Lower leg skin (tissue), 4 donors: Measurements from ENCODE around the gene PPARGC1A. TPM values are rescaled to one million over a fixed set of nuclear protein-coding genes. Genes with fewer than 3 reads are reported as not detected.

Experiments
- DNase-seq, 2 donors: peaks; one replicate each; pipeline ENCODE4 v3.0.0-alpha.2; 2019; ENCODE audit warnings: low spot score in 2 of 2
- H3K4me3 ChIP-seq: fragments of 200-600 bp; sonication (generic); 2 replicates; pipeline ENCODE4 v1.5.1; 2017; ENCODE audit warnings: mild to moderate bottlenecking, low read depth; ENCODE audit not compliant: poor library complexity, severe bottlenecking
- CTCF ChIP-seq, 3 donors: fragments of 450-650 bp; IDR thresholded peaks; one replicate each; pipeline ENCODE4 v1.5.1; 2016; ENCODE audit warnings: antibody characterized with exemption in 3 of 3, mild to moderate bottlenecking in 3 of 3, moderate library complexity in 2 of 3
- POLR2A ChIP-seq, 2 donors: fragments of 450-650 bp; IDR thresholded peaks; one replicate each; pipeline ENCODE4 v1.6.1; 2016 to 2017; ENCODE audit warnings: antibody characterized with exemption in 2 of 2, mild to moderate bottlenecking in 1 of 2, moderate library complexity in 1 of 2
- WGBS, 2 donors: methylation state at CpG; one replicate each; pipeline ENCODE4 v1.1.5; 2018; 5-methylcytosine and 5-hydroxymethylcytosine counted together
- intact Hi-C: fragments of 100-400 bp; cut with DNase I; formaldehyde crosslinking; loops from one replicate; pipeline ENCODE4 v1.15.0; 2023; ENCODE audit warnings: low total_unique reads
- total RNA-seq, 4 donors: library from RNA; depleted of rRNA; stranded (reverse); fragments of >200 nt; gene quantifications; one replicate each; pipeline ENCODE4 v1.1.0, GENCODE V29; 2016

The PPARGC1A gene
- total RNA-seq, 4 donors from 2014 or later: 3.4 to 40.0 (median 14.1) TPM

DNA sequence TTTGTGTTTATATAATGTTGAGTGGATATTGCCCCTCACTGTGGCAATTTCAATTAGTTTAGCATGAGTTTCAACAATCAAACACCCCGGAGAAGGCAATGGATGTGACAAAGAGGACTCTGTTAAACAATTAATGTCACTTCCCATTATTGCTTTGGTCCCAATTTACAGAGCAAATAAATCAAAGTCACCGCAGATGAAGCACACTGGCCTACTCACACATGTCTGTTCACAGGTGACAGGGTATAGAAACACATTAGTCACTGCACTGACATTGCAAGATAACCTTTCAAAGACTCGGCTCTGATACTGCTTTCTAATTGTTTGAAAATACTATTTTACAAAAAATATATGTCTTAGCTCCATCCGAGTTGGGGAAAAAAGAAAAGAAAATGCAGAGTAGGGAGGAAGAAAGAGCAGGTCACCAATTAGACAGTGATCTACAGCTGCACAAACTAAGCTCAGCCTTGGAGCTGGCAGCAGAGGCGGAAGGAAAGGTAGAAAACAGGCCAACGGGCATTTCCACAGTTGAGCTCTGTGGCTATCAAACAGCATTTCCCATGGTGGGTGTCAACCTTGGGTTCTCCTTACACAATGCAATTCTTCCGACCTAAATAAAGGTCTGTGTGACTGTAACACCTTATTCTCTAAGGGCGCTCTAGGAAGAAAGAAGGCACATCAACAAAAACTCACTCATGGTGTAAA, 53.9 kb downstream of the PPARGC1A start:
- TF ChIP-seq CTCF (IDR thresholded peaks at IDR 0.05): no peak
- no peak for TF ChIP-seq POLR2A (IDR thresholded peaks at IDR 0.05)
- H3K4me3 ChIP-seq: no peak overlapping the region
- 74 to 77% methylated on average over 8 of the region's 8 CpGs for WGBS, 2 donors
- intact Hi-C loops: no loop called here
- DNase-seq: no peak

GRCh38 chr4:23828779-23829178, 61.1 kb downstream of the PPARGC1A start:
- TF ChIP-seq CTCF (IDR thresholded peaks at IDR 0.05): no peak
- no peak for TF ChIP-seq POLR2A (IDR thresholded peaks at IDR 0.05)
- WGBS, 2 donors: 82 to 86% methylated on average over 4 of the region's 4 CpGs
- intact Hi-C loops: no loop called here
- no peak for DNase-seq
- H3K4me3 ChIP-seq: no peak overlapping the region

DNA sequence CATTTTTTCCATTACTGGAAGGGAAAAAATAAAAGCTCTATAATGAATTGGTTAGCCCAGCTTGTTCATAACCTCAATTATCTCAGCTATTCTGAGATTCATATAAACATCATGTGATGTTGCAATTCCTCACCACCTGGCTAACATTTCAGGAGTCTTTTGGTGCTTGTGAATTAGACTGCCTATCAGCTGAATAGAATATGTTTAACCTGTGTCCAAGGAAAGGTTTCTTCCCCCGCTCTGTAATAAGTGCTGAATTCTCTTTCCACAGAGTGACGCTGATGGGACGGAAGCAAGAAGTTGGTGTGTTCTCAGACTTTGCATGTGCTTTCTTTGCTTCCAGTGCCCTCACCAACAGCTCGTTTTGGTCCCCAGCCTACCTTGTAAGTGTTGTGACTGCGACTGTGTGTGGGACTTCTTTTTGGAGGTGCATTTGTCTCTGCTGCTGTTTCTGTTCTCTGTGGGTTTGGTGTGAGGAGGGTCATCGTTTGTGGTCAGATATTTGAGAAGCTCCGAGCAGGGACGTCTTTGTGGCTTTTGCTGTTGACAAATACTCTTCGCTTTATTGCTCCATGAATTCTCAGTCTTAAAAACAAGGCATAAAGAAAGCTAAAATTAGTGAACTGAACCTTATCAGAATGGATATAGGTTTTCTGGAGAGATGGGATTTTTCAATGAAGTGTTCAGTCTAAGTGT, 61.7 kb downstream of the PPARGC1A start:
- no peak overlapping the region for H3K4me3 ChIP-seq
- WGBS, 2 donors: 79 to 84% methylated on average over 9 of the region's 9 CpGs
- DNase-seq: no peak
- TF ChIP-seq POLR2A (IDR thresholded peaks at IDR 0.05) (no peak), CTCF (IDR thresholded peaks at IDR 0.05) (no peak)
- intact Hi-C loops: no loop called here

GRCh38 chr4:23822181-23822580, 67.7 kb downstream of the PPARGC1A start:
- DNase-seq: no peak
- intact Hi-C loops: no loop called here
- 79 to 90% methylated on average over 1 of the region's 1 CpG for WGBS, 2 donors
- H3K4me3 ChIP-seq: no peak overlapping the region
- TF ChIP-seq POLR2A (IDR thresholded peaks at IDR 0.05) (no peak), CTCF (IDR thresholded peaks at IDR 0.05) (no peak)

DNA sequence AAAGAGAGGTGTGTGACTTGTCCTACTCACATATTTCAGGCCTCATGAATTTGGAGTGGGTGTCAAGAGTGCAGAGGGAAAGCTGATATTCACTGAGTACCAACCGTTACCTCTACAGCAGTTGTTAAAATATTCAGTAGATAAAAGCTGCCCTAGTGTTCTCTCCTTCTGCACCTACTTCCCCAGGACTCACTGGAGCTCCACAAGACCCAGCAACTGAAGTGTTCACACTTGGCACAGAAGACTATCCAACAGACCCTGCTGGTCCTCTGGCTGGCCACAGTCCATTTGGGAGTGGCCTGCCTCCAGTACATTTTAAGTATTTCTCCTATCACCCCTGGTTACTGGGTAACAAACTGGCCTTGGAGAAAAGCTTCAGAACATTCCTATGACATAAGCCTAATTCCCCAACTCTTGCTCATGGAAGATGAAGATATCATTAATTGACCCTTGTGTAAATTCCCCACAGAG, 70.8 kb downstream of the PPARGC1A start:
- no peak for DNase-seq
- no peak overlapping the region for H3K4me3 ChIP-seq
- intact Hi-C loops: no loop called here
- TF ChIP-seq CTCF (IDR thresholded peaks at IDR 0.05) (no peak), POLR2A (IDR thresholded peaks at IDR 0.05) (no peak)
- 82 to 87% methylated on average over 1 of the region's 1 CpG for WGBS, 2 donors
